ENCODE data around the gene AGAP2. TPM values are rescaled to one million over a fixed set of nuclear protein-coding genes. Genes with fewer than 3 reads are reported as not detected.
A peak's percentile ranks its signal among the peaks of the same experiment; 100 is the strongest.
"Not testable (repeated sequence)": the region's sequence is repeated elsewhere in the genome, so short reads cannot be mapped to it uniquely, and the experiment has no call there.

AGAP2 gene
- total RNA-seq, 1 donor from 2014 or later: 1.5 TPM

DNA sequence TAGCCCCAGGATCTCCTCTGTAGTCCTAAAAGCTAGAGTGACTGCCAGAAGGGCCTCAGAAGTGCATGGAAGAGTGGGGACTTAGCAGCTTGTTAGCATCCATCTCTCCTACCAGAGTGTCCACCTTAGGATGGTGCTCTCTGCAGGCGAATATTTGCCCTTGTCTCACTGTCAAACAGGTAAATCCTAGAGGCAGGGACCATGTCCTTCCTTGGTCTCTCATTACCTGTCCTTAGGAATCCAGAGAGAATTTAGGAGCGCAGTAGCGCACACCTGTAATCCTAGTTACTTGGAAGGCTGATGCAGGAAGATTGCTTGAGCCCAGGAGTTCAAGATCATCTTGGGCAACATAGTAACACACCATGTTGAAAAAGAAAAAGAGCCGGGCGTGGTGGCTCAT lies 21.4 kb downstream of the AGAP2 start:
- H3K4me1 ChIP-seq: no peaks in the 10 kb centered on the region
- H3K36me3 ChIP-seq: peaks cover 0 to 66% of the 10 kb centered on the region in 2 donors
- intact Hi-C loops (cut with DNase I): no loop called here
- DNase-seq (ENCODE audit: extremely low spot score in 2 of 2): peak in 1 of 2 donors; percentile 44
- H3K9me3 ChIP-seq: no peaks in the 10 kb centered on the region
- H3K4me3 ChIP-seq: no peak overlapping the region
- H3K27me3 ChIP-seq: no peaks in the 10 kb centered on the region
- H3K27ac ChIP-seq: no peak overlapping the region
- no peak for TF ChIP-seq POLR2AphosphoS5 (IDR thresholded peaks at IDR 0.05; ENCODE audit: insufficient read depth in 1 of 2, low read depth in 1 of 2)
- no peak for TF ChIP-seq POLR2A (IDR thresholded peaks at IDR 0.05)
- TF ChIP-seq, protein P1, sequence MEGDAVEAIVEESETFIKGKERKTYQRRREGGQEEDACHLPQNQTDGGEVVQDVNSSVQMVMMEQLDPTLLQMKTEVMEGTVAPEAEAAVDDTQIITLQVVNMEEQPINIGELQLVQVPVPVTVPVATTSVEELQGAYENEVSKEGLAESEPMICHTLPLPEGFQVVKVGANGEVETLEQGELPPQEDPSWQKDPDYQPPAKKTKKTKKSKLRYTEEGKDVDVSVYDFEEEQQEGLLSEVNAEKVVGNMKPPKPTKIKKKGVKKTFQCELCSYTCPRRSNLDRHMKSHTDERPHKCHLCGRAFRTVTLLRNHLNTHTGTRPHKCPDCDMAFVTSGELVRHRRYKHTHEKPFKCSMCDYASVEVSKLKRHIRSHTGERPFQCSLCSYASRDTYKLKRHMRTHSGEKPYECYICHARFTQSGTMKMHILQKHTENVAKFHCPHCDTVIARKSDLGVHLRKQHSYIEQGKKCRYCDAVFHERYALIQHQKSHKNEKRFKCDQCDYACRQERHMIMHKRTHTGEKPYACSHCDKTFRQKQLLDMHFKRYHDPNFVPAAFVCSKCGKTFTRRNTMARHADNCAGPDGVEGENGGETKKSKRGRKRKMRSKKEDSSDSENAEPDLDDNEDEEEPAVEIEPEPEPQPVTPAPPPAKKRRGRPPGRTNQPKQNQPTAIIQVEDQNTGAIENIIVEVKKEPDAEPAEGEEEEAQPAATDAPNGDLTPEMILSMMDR (IDR thresholded peaks at IDR 0.05): no peak

DNA sequence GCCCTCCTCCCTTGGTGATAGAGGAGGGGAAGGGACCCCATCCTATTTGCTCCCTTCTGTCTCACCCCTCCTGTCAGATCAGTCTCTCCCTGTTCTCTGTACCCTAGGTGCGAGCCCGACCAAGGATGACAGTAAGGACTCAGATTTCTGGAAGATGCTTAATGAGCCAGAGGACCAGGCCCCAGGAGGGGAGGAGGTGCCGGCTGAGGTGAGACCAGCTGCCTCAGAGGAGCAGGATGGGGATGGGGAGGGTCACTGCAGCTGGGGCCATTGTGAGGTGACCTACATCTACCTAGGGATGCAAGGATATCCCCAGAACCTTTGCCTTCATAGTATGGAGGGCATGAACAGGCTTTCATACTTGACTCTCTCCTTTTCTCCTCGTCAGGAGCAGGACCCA lies 22.2 kb downstream of the AGAP2 start:
- intact Hi-C loops (cut with DNase I): no loop called here
- Histone ChIP-seq H3K9me3 (no peaks in the 10 kb centered on the region), H3K36me3 (peaks cover 0 to 63% of the 10 kb centered on the region in 2 donors), H3K4me1 (no peaks in the 10 kb centered on the region), H3K27ac (no peak overlapping the region), H3K4me3 (no peak overlapping the region), H3K27me3 (no peaks in the 10 kb centered on the region)
- peak in 1 of 2 donors; percentile 29 for DNase-seq (ENCODE audit: extremely low spot score in 2 of 2)
- TF ChIP-seq POLR2AphosphoS5 (IDR thresholded peaks at IDR 0.05; ENCODE audit: insufficient read depth in 1 of 2, low read depth in 1 of 2): no peak
- no peak for TF ChIP-seq POLR2A (IDR thresholded peaks at IDR 0.05)
- TF ChIP-seq, protein P1 (IDR thresholded peaks at IDR 0.05): no peak

DNA sequence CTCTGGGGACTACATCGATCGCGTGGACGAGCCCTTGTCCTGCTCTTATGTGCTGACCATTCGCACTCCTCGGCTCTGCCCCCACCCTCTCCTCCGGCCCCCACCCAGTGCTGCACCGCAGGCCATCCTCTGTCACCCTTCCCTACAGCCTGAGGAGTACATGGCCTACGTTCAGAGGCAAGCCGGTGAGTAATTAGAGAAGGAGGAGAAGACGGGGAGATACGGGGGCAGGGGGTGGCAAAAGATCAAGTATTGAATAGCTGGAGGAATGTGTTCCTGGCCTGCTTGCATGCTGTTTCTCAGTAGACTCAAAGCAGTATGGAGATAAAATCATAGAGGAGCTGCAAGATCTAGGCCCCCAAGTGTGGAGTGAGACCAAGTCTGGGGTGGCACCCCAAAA lies 22.8 kb downstream of the AGAP2 start:
- H3K27ac ChIP-seq: no peak overlapping the region
- H3K27me3 ChIP-seq: no peaks in the 10 kb centered on the region
- intact Hi-C loops (cut with DNase I): no loop called here
- no peaks in the 10 kb centered on the region for H3K4me1 ChIP-seq
- H3K36me3 ChIP-seq: peaks cover 0 to 58% of the 10 kb centered on the region in 2 donors
- H3K9me3 ChIP-seq: no peaks in the 10 kb centered on the region
- TF ChIP-seq POLR2A (IDR thresholded peaks at IDR 0.05) (no peak), POLR2AphosphoS5 (IDR thresholded peaks at IDR 0.05; ENCODE audit: insufficient read depth in 1 of 2, low read depth in 1 of 2) (no peak)
- TF ChIP-seq, protein P1 (IDR thresholded peaks at IDR 0.05): no peak
- no peak overlapping the region for H3K4me3 ChIP-seq
- DNase-seq (ENCODE audit: extremely low spot score in 2 of 2): peak in 1 of 2 donors; percentile 62

DNA sequence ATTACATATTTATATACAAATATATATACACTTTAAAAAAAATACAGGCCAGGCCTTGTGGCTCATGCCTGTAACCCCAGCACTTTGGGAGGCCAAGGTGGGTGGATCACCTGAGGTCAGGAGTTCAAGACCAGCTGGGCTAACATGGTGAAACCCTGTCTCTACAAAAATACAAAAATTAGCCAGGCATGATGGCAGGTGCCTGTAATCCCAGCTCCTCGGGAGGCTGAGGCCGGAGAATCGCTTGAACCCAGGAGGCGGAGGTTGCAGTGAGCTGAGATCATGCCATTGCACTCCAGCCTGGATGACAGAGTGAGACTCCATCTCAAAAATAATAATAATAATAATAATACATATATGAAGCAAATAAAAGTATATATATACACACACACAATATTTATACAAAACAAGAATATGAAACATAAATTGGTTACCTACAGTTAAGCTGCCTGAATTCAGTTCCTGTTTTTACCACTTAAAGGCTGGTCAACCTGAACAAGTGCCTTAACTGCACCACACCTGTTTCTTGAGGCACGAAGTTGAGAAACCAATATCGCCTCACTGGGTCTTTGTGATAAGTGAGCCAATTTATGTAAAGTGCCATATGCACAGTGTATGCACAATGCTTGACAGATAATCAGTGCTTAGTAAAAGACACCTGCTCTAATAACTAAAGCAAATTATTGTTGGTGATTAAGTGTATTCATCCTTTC lies 23.4 kb downstream of the AGAP2 start:
- intact Hi-C loops (cut with DNase I): not testable (repeated sequence)
- peak in 1 of 2 donors; percentile 6 for DNase-seq (ENCODE audit: extremely low spot score in 2 of 2)
- peaks cover 0 to 52% of the 10 kb centered on the region in 2 donors for H3K36me3 ChIP-seq

DNA sequence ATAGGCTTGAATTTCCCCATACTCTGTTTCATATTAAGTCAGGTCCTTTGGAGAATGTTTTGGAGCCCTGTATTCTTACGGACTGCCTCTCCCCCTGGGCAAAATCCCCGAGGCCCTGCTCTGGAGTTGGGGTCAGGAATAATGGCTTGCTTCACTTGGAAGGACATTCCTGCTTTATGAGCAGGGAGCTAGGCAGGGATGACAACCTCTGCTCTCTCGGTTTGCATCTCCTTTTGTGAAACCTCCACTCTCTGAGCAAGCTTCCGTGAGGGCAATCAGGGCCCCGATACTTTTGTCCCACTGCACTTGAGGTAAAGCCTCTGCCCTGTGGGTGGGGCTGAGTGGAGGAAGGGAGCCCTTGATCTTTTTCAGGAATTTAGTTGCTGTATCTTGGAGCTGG lies 25.3 kb downstream of the AGAP2 start:
- Histone ChIP-seq H3K4me1 (no peaks in the 10 kb centered on the region), H3K27me3 (no peaks in the 10 kb centered on the region), H3K9me3 (no peaks in the 10 kb centered on the region), H3K27ac (no peak overlapping the region), H3K4me3 (no peak overlapping the region), H3K36me3 (peaks cover 0 to 32% of the 10 kb centered on the region in 2 donors)
- peak in 1 of 2 donors; percentile 40 for DNase-seq (ENCODE audit: extremely low spot score in 2 of 2)
- intact Hi-C loops (cut with DNase I): no loop called here
- TF ChIP-seq POLR2A (IDR thresholded peaks at IDR 0.05) (no peak), POLR2AphosphoS5 (IDR thresholded peaks at IDR 0.05; ENCODE audit: insufficient read depth in 1 of 2, low read depth in 1 of 2) (no peak)
- TF ChIP-seq, protein P1 (IDR thresholded peaks at IDR 0.05): no peak

More for the DNA sequence above, 23.4 kb downstream of the AGAP2 start:
- H3K9me3 ChIP-seq, H3K27me3 ChIP-seq, H3K4me3 ChIP-seq, H3K4me1 ChIP-seq, H3K27ac ChIP-seq: not testable (repeated sequence)

Measured in vagina (tissue), 2 donors.